GM19351 (cell line): ENCODE data around the gene PRAC1.

Source experiments
- ATAC-seq: cut with Tn5 transposase; IDR thresholded peaks from one replicate; pipeline ENCODE4 v1.9.1; 2021; ENCODE audit warnings: mild to moderate bottlenecking, moderate library complexity; ENCODE audit not compliant: unreplicated experiment

PRAC1 gene

DNA sequence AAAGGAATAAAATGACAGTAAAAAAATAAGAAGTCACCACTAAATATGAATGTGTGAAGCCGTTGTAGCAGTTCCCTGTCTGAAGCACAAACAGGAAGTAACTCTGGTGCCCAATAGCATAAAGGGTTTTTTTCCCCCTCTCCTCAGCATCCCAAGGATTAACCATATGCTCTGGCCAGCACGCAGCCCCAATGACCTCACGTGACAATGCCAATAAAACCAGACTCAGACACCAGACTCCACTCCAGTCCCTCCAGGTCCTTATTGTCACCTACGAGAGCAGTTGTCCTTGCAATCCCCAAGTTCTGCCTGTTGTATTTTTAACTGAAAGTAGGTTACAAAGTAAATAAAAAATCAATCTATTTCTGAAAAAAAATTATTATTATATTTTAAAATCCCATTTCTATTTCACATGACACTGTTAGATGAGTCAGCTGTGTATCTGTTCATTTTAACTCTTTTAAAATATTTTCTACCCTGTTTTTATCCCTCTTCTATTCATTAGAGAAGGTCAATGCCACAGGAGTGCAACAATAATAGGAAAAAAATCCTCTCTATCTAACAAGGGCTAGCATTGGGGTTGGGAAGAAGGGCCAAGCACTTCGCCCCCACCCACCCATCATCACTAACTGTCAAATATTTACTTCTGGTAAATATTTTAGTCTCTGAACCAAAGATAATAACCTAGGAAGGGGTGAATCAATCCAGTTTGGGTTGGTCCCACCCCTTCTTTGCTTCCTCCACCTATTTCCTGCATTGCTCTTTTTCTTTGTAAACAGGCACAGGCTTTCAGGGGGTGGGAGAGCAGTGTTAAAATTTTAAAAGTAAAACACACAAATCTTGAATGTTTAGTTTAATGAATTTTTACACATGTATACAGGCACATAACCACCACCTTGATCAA is 6.6 kb downstream of the PRAC1 start:
- no peak for ATAC-seq

DNA sequence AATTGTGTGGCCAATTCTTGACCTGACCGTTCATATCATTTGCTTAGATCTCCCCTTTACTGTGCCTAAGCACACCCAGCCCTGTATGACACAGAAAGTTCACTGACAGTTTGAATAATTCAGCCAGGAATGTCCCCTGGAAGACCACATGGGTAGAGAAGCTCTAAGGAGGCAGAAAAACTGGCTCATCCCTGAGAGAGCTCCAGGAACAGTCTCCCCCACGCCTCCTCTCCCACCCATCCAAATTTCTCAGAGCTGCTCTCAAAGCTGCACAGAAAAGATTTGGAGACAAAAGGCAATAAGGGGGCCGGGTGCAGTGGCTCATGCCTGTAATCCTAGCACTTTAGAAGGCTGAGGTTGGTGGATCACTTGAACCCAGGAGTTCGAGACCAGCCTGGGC is 11.2 kb downstream of the PRAC1 start:
- no peak for ATAC-seq

DNA sequence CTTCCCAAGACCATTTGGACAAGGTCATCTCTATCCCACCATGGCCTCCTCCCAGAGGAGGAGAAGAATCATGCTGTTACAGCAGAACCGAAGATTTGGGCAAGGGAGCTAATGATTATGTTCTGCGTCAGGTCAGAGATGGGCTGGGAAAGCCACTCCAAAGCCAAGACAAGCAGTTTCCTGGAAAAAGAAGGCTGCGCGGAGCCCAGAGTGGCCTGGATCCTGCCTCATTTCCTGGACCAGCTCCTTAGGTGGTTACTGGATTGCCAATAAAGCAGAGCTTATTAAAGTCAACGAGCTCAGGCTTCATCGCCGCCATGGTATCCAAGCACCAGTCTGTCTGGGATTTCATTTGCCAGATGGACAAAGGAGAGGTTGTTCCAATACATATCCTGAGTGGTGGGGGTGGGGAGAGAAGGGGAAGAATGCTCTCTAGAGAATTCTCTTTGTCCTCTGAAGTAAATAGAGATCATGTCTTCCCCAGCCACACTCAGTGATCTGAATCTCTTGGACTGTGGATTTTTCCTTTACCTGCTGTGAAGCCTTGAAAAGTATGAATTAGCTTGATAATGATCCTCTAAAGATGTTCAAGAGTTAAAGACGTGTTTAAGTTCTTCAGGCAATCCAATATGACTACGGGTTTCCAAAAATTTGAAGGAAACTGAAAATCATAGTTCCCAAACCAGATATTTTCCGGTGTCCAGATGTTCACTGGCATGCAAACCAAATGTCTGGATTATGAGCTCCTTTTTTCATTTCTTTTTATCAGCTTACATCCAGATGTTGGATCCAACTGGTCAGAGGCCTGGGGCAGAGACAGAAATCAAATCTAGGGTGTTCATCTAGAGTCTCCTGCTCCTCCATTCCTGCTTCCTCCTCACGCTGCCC is 17.7 kb downstream of the PRAC1 start:
- no peak for ATAC-seq

DNA sequence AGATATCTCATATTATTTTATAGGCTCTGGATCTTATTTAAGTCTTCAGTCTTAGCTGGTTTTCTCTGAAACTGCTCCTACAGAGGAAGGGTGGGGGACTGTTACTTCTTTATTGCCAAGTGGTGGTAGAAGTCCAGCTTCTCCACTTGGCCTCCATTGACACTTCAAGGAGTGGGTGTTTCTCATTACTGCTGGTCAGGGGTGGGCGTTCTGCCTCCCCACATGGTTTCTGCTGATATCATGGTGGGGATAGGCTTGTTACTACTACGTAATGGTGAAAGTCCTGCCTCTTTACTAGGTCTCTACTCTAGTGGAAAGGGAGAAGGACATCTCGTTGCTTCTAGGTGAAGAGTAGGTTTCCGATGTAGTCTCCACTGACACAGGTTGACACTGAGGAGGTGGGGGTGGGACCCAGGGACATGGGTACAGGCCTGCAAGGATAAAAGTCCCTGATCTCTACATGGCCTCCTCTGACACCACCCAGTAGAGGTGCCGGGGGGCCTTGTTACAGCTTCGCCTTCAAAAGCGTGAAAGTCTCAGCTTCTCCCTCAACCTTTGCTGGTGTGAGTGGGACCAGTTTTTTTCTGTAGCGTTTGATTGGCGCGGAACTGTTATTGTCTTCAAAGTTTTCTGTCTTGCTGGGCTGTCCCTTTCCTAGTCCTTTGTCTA is 20.3 kb downstream of the PRAC1 start:
- ATAC-seq: no peak

DNA sequence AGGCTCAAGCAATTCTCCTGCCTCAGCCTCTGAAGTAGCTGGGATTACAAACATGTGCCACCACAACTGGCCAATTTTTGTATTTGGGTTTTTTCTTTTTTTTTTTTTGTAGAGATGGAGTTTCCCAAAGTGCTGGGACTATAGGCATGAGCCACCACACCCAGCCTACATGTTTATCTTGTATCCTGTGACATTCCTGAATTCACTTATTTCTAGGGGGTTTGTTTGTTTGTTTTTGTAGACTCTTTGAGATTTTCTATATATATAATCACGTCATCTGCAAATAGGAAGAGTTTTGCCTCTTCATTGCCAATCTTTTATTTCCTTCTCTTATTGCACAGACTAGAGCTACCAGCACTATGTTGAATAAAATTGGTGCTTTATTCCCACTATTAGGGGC is 29.1 kb downstream of the PRAC1 start:
- ATAC-seq: no peak

DNA sequence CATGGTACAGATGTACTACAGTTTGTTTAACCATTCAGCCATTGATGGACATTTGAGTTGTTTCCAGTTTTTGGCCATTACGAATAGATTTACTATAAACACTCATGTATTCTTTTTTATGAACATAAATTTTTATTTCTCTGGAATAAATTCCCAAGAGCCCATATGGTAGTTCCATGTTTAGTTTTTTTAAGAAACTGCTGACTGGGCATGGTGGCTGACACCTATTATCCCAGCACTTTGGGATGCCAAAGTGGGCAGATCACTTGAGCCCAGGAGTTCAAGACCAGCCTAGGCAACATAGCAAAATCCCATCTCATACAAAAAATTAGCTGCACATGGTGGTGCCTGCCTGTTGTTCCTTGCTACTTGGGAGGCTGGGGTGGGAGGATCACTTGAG is 30.3 kb downstream of the PRAC1 start:
- no peak for ATAC-seq

DNA sequence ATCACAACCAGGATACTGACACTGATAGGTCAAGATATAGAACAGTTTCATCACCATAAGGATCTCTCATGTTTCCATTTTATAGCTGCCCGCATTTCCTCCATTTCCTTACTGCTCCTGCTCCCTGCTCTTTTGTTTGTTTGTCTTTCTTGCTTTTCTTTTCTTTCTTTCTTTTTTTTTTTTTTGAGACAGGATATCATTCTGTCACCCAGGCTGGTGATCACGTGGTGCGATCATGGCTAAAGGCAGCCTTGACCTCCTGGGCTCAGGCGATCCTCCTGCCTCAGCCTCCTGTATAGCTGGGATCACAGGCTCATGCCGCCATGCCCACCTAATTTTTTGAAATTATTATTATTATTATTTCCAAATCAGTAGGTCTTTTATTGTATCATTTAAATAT is 31.7 kb downstream of the PRAC1 start:
- ATAC-seq: no peak

DNA sequence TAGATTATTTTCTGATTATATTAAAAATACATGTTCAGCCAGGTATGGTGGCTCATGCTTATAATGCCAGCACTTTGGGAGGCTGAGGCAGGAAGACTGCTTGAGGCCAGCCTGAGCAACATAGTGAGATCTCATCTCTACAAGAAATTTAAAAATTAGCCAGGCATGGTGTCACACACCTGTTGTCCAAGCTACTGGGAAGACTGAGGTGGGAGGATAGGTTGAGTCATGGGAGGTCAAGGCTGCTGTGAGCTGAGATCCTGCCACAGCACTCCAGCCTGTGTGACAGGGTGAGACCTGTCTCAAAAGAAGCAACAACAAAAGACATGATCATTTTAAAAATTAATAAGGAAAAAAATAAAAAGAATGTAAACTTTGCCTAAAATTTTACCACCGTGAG is 40.7 kb downstream of the PRAC1 start:
- ATAC-seq: no peak

DNA sequence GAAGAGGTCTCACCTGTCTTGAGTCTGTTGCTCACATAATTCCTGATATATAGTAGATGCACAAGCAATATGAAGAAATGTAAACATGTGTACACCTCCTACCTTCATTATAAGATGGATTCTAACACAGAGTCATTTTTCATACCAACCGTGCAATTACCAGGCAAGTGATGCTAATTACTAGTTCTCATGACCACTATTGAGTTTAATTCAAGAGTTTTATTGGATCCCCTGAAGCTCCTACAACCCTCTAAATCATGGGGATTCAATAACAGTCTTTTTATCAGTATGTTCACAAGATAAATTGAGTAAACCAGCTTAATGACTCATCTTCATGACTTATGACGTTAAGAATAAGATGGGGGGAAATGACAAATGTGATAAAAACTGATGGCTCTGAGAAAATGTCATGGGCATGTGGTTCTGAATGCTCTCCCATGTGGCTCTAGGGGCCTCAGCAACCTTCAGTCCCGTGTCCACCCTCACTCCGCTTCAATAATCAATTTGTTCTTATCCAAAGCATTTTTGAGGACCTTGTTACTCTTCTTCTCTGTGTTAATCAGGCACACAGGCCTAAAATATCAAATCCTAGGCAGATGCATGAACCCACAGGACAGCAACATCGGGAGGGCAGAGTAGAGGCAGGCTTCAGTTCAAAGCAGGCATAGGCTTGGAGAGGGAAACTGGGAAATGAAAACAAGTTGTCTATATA is 42.8 kb downstream of the PRAC1 start:
- no peak for ATAC-seq

DNA sequence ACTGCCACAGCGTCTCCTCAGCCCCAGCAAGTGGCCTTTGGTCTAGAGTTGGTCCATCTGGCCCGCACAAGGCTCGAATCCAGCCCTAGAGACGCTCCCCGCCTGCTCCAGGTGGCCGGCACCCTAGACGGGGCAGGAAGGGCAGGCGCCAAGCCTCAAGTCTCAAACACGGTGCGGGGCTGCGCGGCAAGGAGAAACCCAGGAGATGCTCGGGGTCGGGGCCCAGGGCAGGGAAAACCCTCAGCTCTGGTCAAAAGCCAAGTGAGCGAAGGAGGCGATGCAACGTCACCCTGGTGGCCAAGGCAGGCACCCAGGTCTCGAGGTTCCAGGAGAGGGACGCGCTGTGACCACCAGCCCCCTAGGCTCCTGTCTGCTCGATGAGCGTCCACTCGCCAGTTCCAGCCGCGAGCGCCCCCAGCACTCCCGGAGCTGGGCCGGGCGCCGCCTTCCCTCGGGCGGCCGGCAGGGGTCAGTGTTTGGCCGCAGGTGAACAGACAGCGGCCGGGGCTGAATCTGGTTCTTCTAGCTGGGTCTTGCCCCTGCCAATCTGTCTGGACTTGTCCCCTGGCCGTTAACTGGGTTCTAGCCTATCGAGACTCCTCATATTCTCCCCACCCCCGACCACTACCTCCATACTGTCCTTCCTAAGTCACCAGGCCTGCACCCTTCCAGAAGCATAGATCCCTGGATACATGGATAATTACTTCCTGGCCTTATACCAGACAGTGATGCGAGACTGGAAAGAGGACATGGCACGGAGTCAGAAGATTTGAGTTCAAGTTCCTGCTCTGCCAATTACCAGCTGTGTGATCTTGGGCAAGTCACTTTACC is 44.0 kb downstream of the PRAC1 start:
- no peak for ATAC-seq

DNA sequence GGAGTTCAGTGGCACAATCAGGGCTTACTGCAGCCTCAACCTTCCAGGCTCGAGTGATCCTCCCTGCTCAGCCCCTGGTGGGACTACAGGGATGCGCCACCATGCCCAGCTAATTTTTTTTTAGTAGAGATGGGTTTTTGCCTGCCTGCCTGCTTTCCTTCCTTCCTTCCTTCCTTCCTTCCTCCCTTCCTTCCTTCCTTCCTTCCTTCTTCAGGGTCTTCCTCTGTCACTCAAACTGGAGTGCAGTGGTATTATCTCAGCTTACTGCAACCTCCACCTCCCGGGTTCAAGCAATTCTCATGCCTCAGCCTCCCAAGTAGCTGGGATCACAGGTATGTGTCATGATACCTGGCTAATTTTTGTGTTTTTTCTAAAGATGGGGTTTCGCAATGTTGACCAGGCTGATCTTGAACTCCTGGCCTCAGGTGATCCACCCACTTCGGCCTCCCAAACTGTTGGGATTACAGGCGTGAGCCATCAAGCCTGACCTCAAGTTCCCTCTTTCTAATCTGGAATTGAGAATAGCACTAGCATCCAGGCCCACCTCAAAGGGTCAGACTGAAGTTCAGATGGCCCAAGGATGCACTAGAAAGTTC is 45.3 kb downstream of the PRAC1 start:
- ATAC-seq: no peak

DNA sequence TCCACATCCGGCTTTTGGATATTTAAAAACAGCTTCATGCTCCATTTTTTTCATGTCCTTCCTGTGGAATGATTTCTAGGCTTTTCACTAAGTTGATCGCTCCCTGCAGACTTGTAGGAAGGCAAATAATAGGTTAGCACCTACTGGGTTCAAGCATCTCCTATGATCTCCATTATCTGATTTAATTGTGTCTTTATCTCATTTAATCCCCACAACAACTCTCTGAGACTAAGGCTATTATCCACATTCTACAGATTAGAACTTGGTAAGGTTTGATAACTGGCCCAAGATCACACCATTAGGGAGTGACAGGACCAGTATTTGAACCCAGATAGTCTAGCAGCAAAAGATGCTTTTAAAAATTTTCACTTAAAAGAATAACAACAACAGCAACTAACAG is 50.0 kb downstream of the PRAC1 start:
- ATAC-seq: no peak
